H9 (cell line): ENCODE results near the gene IGSF10. TPM values are rescaled to one million over a fixed set of nuclear protein-coding genes. Genes with fewer than 3 reads are reported as not detected.

ENCODE experiments used
- DNase-seq: peaks from one replicate; pipeline ENCODE4 v3.0.0-alpha.2; 2017
- H2AFZ ChIP-seq: one replicate; pipeline ENCODE4 v1.6.1; 2013; ENCODE audit warnings: mild to moderate bottlenecking, low read length, control low read depth, moderate library complexity
- H2AK5ac ChIP-seq: 2 replicates; pipeline ENCODE4 v1.6.1; 2013; ENCODE audit warnings: low read length, control low read depth, mixed read lengths; ENCODE audit not compliant: insufficient read length
- H2BK120ac ChIP-seq: one replicate; pipeline ENCODE4 v1.6.1; 2013; ENCODE audit warnings: low read depth, mild to moderate bottlenecking, low read length, control low read depth, inconsistent platforms; ENCODE audit not compliant: poor library complexity, severe bottlenecking
- H2BK12ac ChIP-seq: 2 replicates; pipeline ENCODE4 v1.6.1; 2013; ENCODE audit warnings: low read length, control low read depth, mixed read lengths, low read depth; ENCODE audit not compliant: insufficient read length
- H2BK15ac ChIP-seq: 2 replicates; pipeline ENCODE4 v1.6.1; 2013; ENCODE audit warnings: low read depth, low read length, control low read depth
- H2BK20ac ChIP-seq: one replicate; pipeline ENCODE4 v1.6.1; 2013; ENCODE audit warnings: low read depth, mild to moderate bottlenecking, low read length, control low read depth, inconsistent platforms; ENCODE audit not compliant: poor library complexity, severe bottlenecking
- H2BK5ac ChIP-seq: 2 replicates; pipeline ENCODE4 v1.6.1; 2013; ENCODE audit warnings: low read length, control low read depth, mixed read lengths; ENCODE audit not compliant: insufficient read length
- H3K14ac ChIP-seq: 2 replicates; pipeline ENCODE4 v1.6.1; 2013; ENCODE audit warnings: low read length, control low read depth; ENCODE audit not compliant: insufficient read depth
- H3K18ac ChIP-seq: 2 replicates; pipeline ENCODE4 v1.6.1; 2013; ENCODE audit warnings: low read depth, mild to moderate bottlenecking, mixed read lengths, low read length, control low read depth; ENCODE audit not compliant: insufficient read length
- H3K23ac ChIP-seq: 2 replicates; pipeline ENCODE4 v1.6.1; 2013; ENCODE audit warnings: low read length, control low read depth, mixed read lengths, low read depth; ENCODE audit not compliant: insufficient read length
- H3K23me2 ChIP-seq: 2 replicates; pipeline ENCODE4 v1.6.1; 2013; ENCODE audit warnings: low read depth, mild to moderate bottlenecking, mixed read lengths, low read length, control low read depth; ENCODE audit not compliant: insufficient read length, poor library complexity, severe bottlenecking
- H3K27ac ChIP-seq: 2 replicates; pipeline ENCODE4 v1.5.1; 2013; ENCODE audit warnings: low read length, control low read depth, mixed read lengths, low read depth; ENCODE audit not compliant: insufficient read length
- H3K27me3 ChIP-seq: 2 replicates; pipeline ENCODE4 v1.6.1; 2013; ENCODE audit warnings: low read length, control low read depth, inconsistent platforms; ENCODE audit not compliant: insufficient read depth
- H3K4ac ChIP-seq: 2 replicates; pipeline ENCODE4 v1.6.1; 2013; ENCODE audit warnings: low read depth, mild to moderate bottlenecking, control low read depth, inconsistent platforms, low read length, moderate library complexity
- H3K4me1 ChIP-seq: 2 replicates; pipeline ENCODE4 v1.6.1; 2013; ENCODE audit warnings: low read length, control low read depth, inconsistent platforms; ENCODE audit not compliant: insufficient read depth
- H3K4me2 ChIP-seq: 2 replicates; pipeline ENCODE4 v1.6.1; 2013; ENCODE audit warnings: low read length, control low read depth, mixed read lengths; ENCODE audit not compliant: insufficient read length, insufficient read depth
- H3K56ac ChIP-seq: 2 replicates; pipeline ENCODE4 v1.6.1; 2013; ENCODE audit warnings: low read depth, mild to moderate bottlenecking, mixed read lengths, low read length, control low read depth; ENCODE audit not compliant: insufficient read length
- H3K79me1 ChIP-seq: 2 replicates; pipeline ENCODE4 v1.6.1; 2013; ENCODE audit warnings: low read depth, mild to moderate bottlenecking, moderate library complexity, low read length, control low read depth, inconsistent platforms; ENCODE audit not compliant: insufficient read depth, poor library complexity, severe bottlenecking
- H3K79me2 ChIP-seq: 2 replicates; pipeline ENCODE4 v1.6.1; 2013; ENCODE audit warnings: low read length, control low read depth, inconsistent platforms; ENCODE audit not compliant: insufficient read depth
- H3K9ac ChIP-seq: 2 replicates; pipeline ENCODE4 v1.6.1; 2013; ENCODE audit warnings: low read length, control low read depth, mixed read lengths; ENCODE audit not compliant: insufficient read length; ENCODE audit errors: extremely low read depth
- H3K9me3 ChIP-seq: one replicate; pipeline ENCODE4 v1.6.1; 2013; ENCODE audit warnings: low read depth, low read length, inconsistent platforms; ENCODE audit not compliant: control insufficient read depth
- H3T11ph ChIP-seq: one replicate; pipeline ENCODE4 v1.6.1; 2013; ENCODE audit warnings: mild to moderate bottlenecking, low read length, control low read depth, inconsistent platforms
- H4K20me1 ChIP-seq: one replicate; pipeline ENCODE4 v1.6.1; 2013; ENCODE audit not compliant: control insufficient read depth, insufficient read length, insufficient read depth
- H4K5ac ChIP-seq: 2 replicates; pipeline ENCODE4 v1.6.1; 2013; ENCODE audit warnings: low read depth, mild to moderate bottlenecking, mixed read lengths, low read length, control low read depth; ENCODE audit not compliant: insufficient read length
- H4K8ac ChIP-seq: replicated peaks from 2 replicates; pipeline ENCODE4 v1.6.1; 2013; ENCODE audit warnings: low read length, control low read depth, mixed read lengths, low read depth; ENCODE audit not compliant: insufficient read length
- H4K91ac ChIP-seq: 2 replicates; pipeline ENCODE4 v1.6.1; 2013; ENCODE audit warnings: low read depth, mild to moderate bottlenecking, moderate library complexity, mixed read lengths, low read length, control low read depth; ENCODE audit not compliant: insufficient read length
- H3K27ac Mint-ChIP-seq, 3 experiments: 2 replicates in 2 of 3; 3 replicates in 1 of 3; pipeline ENCODE4 v1.8.0; 2020 to 2021; ENCODE audit warnings: mixed read lengths in 3 of 3, mild to moderate bottlenecking in 1 of 3, moderate library complexity in 1 of 3
- H3K27me3 Mint-ChIP-seq: 2 replicates; pipeline ENCODE4 v1.8.0; 2021; ENCODE audit warnings: low read depth, mild to moderate bottlenecking, moderate library complexity, mixed read lengths
- H3K36me3 Mint-ChIP-seq, 3 experiments: 2 replicates in 2 of 3; 3 replicates in 1 of 3; pipeline ENCODE4 v1.8.0; 2020 to 2021; ENCODE audit warnings: low read depth in 3 of 3, mixed read lengths in 3 of 3; ENCODE audit not compliant: insufficient read depth in 1 of 3
- H3K4me1 Mint-ChIP-seq, 2 experiments: 2 replicates each; pipeline ENCODE4 v1.8.0; 2020; ENCODE audit warnings: mixed read lengths in 2 of 2
- H3K4me3 Mint-ChIP-seq, 2 experiments: 2 replicates in 1 of 2; 3 replicates in 1 of 2; pipeline ENCODE4 v1.8.0; 2020 to 2021; ENCODE audit warnings: mild to moderate bottlenecking in 2 of 2, mixed read lengths in 2 of 2, moderate library complexity in 1 of 2
- H3K9me3 Mint-ChIP-seq, 2 experiments: 2 replicates in 1 of 2; 3 replicates in 1 of 2; pipeline ENCODE4 v1.8.0; 2020; ENCODE audit warnings: mild to moderate bottlenecking in 2 of 2, mixed read lengths in 2 of 2, moderate library complexity in 1 of 2
- CTCF ChIP-seq: fragments of 200-600 bp; sonication (generic); conservative IDR thresholded peaks from 3 replicates; pipeline ENCODE4 v1.8.0; 2021; ENCODE audit warnings: antibody characterized with exemption, mild to moderate bottlenecking
- WGBS: extraction: QIAGEN DNeasy Blood & Tissue Kit; methylation state at CpG from one replicate; pipeline ENCODE4 v1.1.7; 2013; ENCODE audit warnings: missing lambda C conversion rate, low lambda C conversion rate, mixed read lengths; ENCODE audit not compliant: insufficient read length; ENCODE audit errors: extremely low coverage; 5-methylcytosine and 5-hydroxymethylcytosine counted together
- total RNA-seq: library from RNA; stranded (reverse); gene quantifications from 2 replicates; pipeline ENCODE4 v1.2.1, GENCODE V29; 2021

The IGSF10 gene
- total RNA-seq, 1 experiment from 2014 or later = 0.20 TPM

GRCh38 chr3:151476344-151477018 lies 15.6 kb upstream of the IGSF10 start:
- Mint-ChIP-seq H3K27me3 (no peaks in the 10 kb centered on the region), H3K4me1 (peaks cover 13 to 22% of the 10 kb centered on the region in 2 experiments), H3K27ac (peak overlapping the region in 1 of 3 experiments; percentile 40; a peak in 1 of 7 replicates), H3K4me3 (no peak overlapping the region), H3K36me3 (no peaks in the 10 kb centered on the region), H3K9me3 (no peaks in the 10 kb centered on the region)
- H3K23ac ChIP-seq = no peak overlapping the region
- no peak overlapping the region for H2AFZ ChIP-seq
- no peak overlapping the region for H2AK5ac ChIP-seq
- H3K4me2 ChIP-seq = no peak overlapping the region
- no peak overlapping the region for H3K9ac ChIP-seq
- H4K20me1 ChIP-seq = no peaks in the 10 kb centered on the region
- H3K4ac ChIP-seq = no peak overlapping the region
- H3T11ph ChIP-seq = no peak overlapping the region
- no peaks in the 10 kb centered on the region for H3K79me2 ChIP-seq
- H4K5ac ChIP-seq = no peak overlapping the region
- no peak overlapping the region for H2BK5ac ChIP-seq
- no peak overlapping the region for H2BK120ac ChIP-seq
- no peak overlapping the region for H2BK15ac ChIP-seq
- no peaks in the 10 kb centered on the region for H3K9me3 ChIP-seq
- H3K23me2 ChIP-seq = no peaks in the 10 kb centered on the region
- no CpG with 5 or more reads among the region's 7 CpGs for WGBS
- H4K91ac ChIP-seq = no peak overlapping the region
- no peak overlapping the region for H3K56ac ChIP-seq
- no peak for TF ChIP-seq CTCF
- no peaks in the 10 kb centered on the region; the same call in 1 of the 2 replicates for H3K4me1 ChIP-seq
- H3K18ac ChIP-seq = no peak overlapping the region
- no peak overlapping the region for H3K27ac ChIP-seq
- H3K27me3 ChIP-seq = no peaks in the 10 kb centered on the region
- H3K79me1 ChIP-seq = no peaks in the 10 kb centered on the region
- H3K14ac ChIP-seq = no peak overlapping the region
- no peak overlapping the region for H2BK12ac ChIP-seq
- DNase-seq = peak; percentile 35
- H4K8ac ChIP-seq = no peak overlapping the region
- no peak overlapping the region for H2BK20ac ChIP-seq
